HCT116 (cell line): ENCODE measurements around the gene ACSS3. TPM values are rescaled to one million over a fixed set of nuclear protein-coding genes. Genes with fewer than 3 reads are reported as not detected.

ENCODE experiments used
- ATAC-seq: fragments of 200-7000 bp; cut with Tn5 transposase; 2 replicates; pipeline ENCODE4 v1.9.1; 2020; ENCODE audit warnings: mild to moderate bottlenecking, moderate library complexity
- BruUV-seq: library from RNA; stranded (reverse); fragments of 400-500 nt; replicated peaks from 2 replicates; lab custom pipeline; 2021; lab: Mats Ljungman, UMichigan
- CTCF ChIA-PET: fragments of 300-600 bp; sonication (Branson Sonifier 250); formaldehyde crosslinking; loops from one replicate; lab custom pipeline; 2021; ENCODE audit warnings: antibody characterized with exemption; lab: Charles Lee
- POLR2A ChIA-PET: fragments of 300-600, 350-600 bp; sonication (Branson Sonifier 250); formaldehyde crosslinking; loops from one replicate; lab custom pipeline; 2021; ENCODE audit warnings: antibody characterized with exemption; lab: Charles Lee
- RAD21 ChIA-PET, 2 experiments: fragments of 300-600 bp; sonication (Branson Sonifier 250); formaldehyde crosslinking; loops; one replicate each; lab custom pipeline; 2023; ENCODE audit warnings: low total read pairs in 2 of 2; ENCODE audit not compliant: uncharacterized antibody in 2 of 2, unreplicated experiment in 2 of 2, low non-redundant PET in 1 of 2; lab: Charles Lee
- DNase-seq: peaks from one replicate; pipeline ENCODE4 v3.0.0-alpha.2; 2010; ENCODE audit warnings: low read depth, low spot score
- H2AFZ ChIP-seq: fragments of 200-600 bp; shearing (Covaris generic), sonication (generic); 2 replicates; pipeline ENCODE4 v1.6.1; 2017; ENCODE audit warnings: low read depth, mixed run types, mixed read lengths, antibody characterized with exemption, low read length; ENCODE audit not compliant: poor library complexity, severe bottlenecking
- H3K27ac ChIP-seq: 2 replicates; pipeline ENCODE4 v1.5.1; 2012; ENCODE audit warnings: low read depth, low read length
- H3K27me3 ChIP-seq: fragments of 200-600 bp; sonication (generic); 2 replicates; pipeline ENCODE4 v1.6.1; 2016; ENCODE audit warnings: mixed run types, low read length, mixed read lengths; ENCODE audit not compliant: insufficient read depth
- H3K36me3 ChIP-seq, 2 experiments: fragments of 200-500 bp in 1 of 2; fragments of 200-600 bp in 1 of 2; sonication (Bioruptor generic) in 1 of 2; sonication (generic) in 1 of 2; 2 replicates each; pipeline versions ENCODE4 v1.5.1 to v1.6.1; 2014 to 2016; ENCODE audit warnings: low read length in 2 of 2, inconsistent platforms in 1 of 2, mixed read lengths in 1 of 2, mixed run types in 1 of 2; ENCODE audit not compliant: insufficient read depth in 2 of 2, control insufficient read depth in 1 of 2
- H3K4me1 ChIP-seq, 2 experiments: fragments of 200-600 bp in 1 of 2; sonication (generic) in 1 of 2; 2 replicates each; pipeline versions ENCODE4 v1.5.1 to v1.6.1; 2012 to 2017; ENCODE audit warnings: low read length in 2 of 2, inconsistent platforms in 1 of 2, mild to moderate bottlenecking in 1 of 2, mixed read lengths in 1 of 2, mixed run types in 1 of 2, moderate library complexity in 1 of 2; ENCODE audit not compliant: insufficient read depth in 2 of 2, control insufficient read depth in 1 of 2
- H3K4me2 ChIP-seq: fragments of 200-600 bp; sonication (generic); 2 replicates; pipeline ENCODE4 v1.6.1; 2017; ENCODE audit warnings: mixed run types, low read length, mixed read lengths
- H3K4me3 ChIP-seq, 2 experiments: fragments of 200-600 bp in 1 of 2; sonication (generic) in 1 of 2; replicated peaks in 1 of 2; 2 replicates each; pipeline ENCODE4 v1.5.1; 2011 to 2016; ENCODE audit warnings: low read length in 2 of 2, control low read depth in 1 of 2, low read depth in 1 of 2, mild to moderate bottlenecking in 1 of 2, mixed read lengths in 1 of 2, mixed run types in 1 of 2
- H3K79me2 ChIP-seq: fragments of 200-600 bp; sonication (generic); 2 replicates; pipeline ENCODE4 v1.6.1; 2017; ENCODE audit warnings: mild to moderate bottlenecking, mixed run types, low read length, moderate library complexity, mixed read lengths; ENCODE audit not compliant: insufficient read depth
- H3K9ac ChIP-seq: fragments of 200-600 bp; sonication (generic); 2 replicates; pipeline ENCODE4 v1.6.1; 2016; ENCODE audit warnings: low read length, mixed read lengths
- H3K9me2 ChIP-seq: fragments of 200-600 bp; sonication (generic), shearing (Covaris generic); 2 replicates; pipeline ENCODE4 v1.6.1; 2017; ENCODE audit warnings: mixed run types, mild to moderate bottlenecking, moderate library complexity; ENCODE audit not compliant: insufficient read depth
- H3K9me3 ChIP-seq, 2 experiments: fragments of 200-500 bp in 1 of 2; fragments of 200-600 bp in 1 of 2; sonication (Bioruptor generic) in 1 of 2; sonication (generic) in 1 of 2; 2 replicates each; pipeline ENCODE4 v1.6.1; 2014 to 2017; ENCODE audit warnings: low read length in 2 of 2, mixed read lengths in 2 of 2, inconsistent platforms in 1 of 2, low read depth in 1 of 2, mild to moderate bottlenecking in 1 of 2, mixed run types in 1 of 2, moderate library complexity in 1 of 2; ENCODE audit not compliant: control insufficient read depth in 1 of 2, insufficient read depth in 1 of 2
- H4K20me1 ChIP-seq: fragments of 200-600 bp; sonication (generic), shearing (Covaris generic); 2 replicates; pipeline ENCODE4 v1.6.1; 2017; ENCODE audit warnings: mixed run types, mild to moderate bottlenecking, moderate library complexity; ENCODE audit not compliant: insufficient read depth
- CEBPB ChIP-seq: IDR thresholded peaks from 2 replicates; pipeline ENCODE4 v1.6.1; 2012; ENCODE audit warnings: low read depth
- EGR1 ChIP-seq: IDR thresholded peaks from 2 replicates; pipeline ENCODE4 v1.6.1; 2012; ENCODE audit warnings: low read depth
- EZH2 ChIP-seq: fragments of 200-600 bp; sonication (generic); IDR thresholded peaks from 2 replicates; pipeline ENCODE4 v1.6.1; 2017; ENCODE audit warnings: antibody characterized with exemption, mixed run types
- EZH2phosphoT487 ChIP-seq: fragments of 200-600 bp; IDR thresholded peaks from 2 replicates; pipeline ENCODE4 v1.6.1; 2018; ENCODE audit warnings: antibody characterized with exemption, borderline replicate concordance
- FOSL1 ChIP-seq: IDR thresholded peaks from 2 replicates; pipeline ENCODE4 v1.6.1; 2012; ENCODE audit warnings: low read depth
- JUND ChIP-seq: IDR thresholded peaks from 2 replicates; pipeline ENCODE4 v1.6.1; 2012
- POLR2AphosphoS5 ChIP-seq: IDR thresholded peaks from 2 replicates; pipeline ENCODE4 v1.6.1; 2011; ENCODE audit warnings: mild to moderate bottlenecking, low read depth, low read length, moderate library complexity
- RAD21 ChIP-seq: IDR thresholded peaks from 2 replicates; pipeline ENCODE4 v1.6.1; 2012; ENCODE audit warnings: low read depth, mild to moderate bottlenecking
- SIN3A ChIP-seq: IDR thresholded peaks from 2 replicates; pipeline ENCODE4 v1.6.1; 2012; ENCODE audit warnings: low read depth
- SRF ChIP-seq: IDR thresholded peaks from 2 replicates; pipeline ENCODE4 v1.6.1; 2012; ENCODE audit warnings: low read depth
- TCF7L2 ChIP-seq: IDR thresholded peaks from 2 replicates; pipeline ENCODE4 v1.7.0; 2011; ENCODE audit warnings: borderline replicate concordance, inconsistent platforms; ENCODE audit not compliant: insufficient read depth, insufficient read length; ENCODE audit errors: extremely low read depth
- YY1 ChIP-seq: IDR thresholded peaks from 2 replicates; pipeline ENCODE4 v1.6.1; 2011; ENCODE audit warnings: low read length, low read depth, moderate library complexity, mild to moderate bottlenecking; ENCODE audit not compliant: insufficient replicate concordance; ENCODE audit errors: extremely low read depth
- ZNF274 ChIP-seq: fragments of 200-500 bp; sonication (Bioruptor generic); IDR thresholded peaks from 2 replicates; pipeline ENCODE4 v1.6.1; 2014; ENCODE audit warnings: mild to moderate bottlenecking, low read depth, low read length, inconsistent platforms
- intact Hi-C: fragments of 100-400 bp; cut with micrococcal nuclease; formaldehyde crosslinking; loops from 2 replicates; pipeline ENCODE4 v1.10.0; 2022
- total RNA-seq: library from RNA; stranded (reverse); gene quantifications from one replicate; pipeline ENCODE4 v1.2.1, GENCODE V29; 2021; ENCODE audit not compliant: unreplicated experiment
- TF ChIP-seq, protein P1 (sequence below), 3 experiments: fragments of 200-600 bp in 1 of 3; sonication (generic) in 1 of 3; IDR thresholded peaks in 2 of 3; conservative IDR thresholded peaks in 1 of 3; 2 replicates each; pipeline ENCODE4 v1.5.1; 2012 to 2017; ENCODE audit warnings: low read depth in 2 of 3, low read length in 2 of 3, antibody characterized with exemption in 1 of 3, borderline replicate concordance in 1 of 3, control low read depth in 1 of 3, mild to moderate bottlenecking in 1 of 3, mixed read lengths in 1 of 3, mixed run types in 1 of 3, moderate library complexity in 1 of 3; ENCODE audit not compliant: insufficient read depth in 1 of 3

Gene ACSS3
- total RNA-seq, 1 experiment from 2014 or later, result 0.30 TPM

- ChIA-PET RAD21 (no interaction called here), CTCF (no interaction called here)
- H3K27ac ChIP-seq, result no peak overlapping the region
- ATAC-seq, result no peak
- H3K36me3 ChIP-seq, result no peaks in the 10 kb centered on the region
- H3K9me3 ChIP-seq, result no peaks in the 10 kb centered on the region
- no peak overlapping the region for H3K4me3 ChIP-seq
- H4K20me1 ChIP-seq, result no peaks in the 10 kb centered on the region
- no peak overlapping the region for H3K9ac ChIP-seq
- no peaks in the 10 kb centered on the region for H3K79me2 ChIP-seq
- no TSS peak for BruUV-seq
- TF ChIP-seq YY1, result no peak
- TF ChIP-seq RAD21, result no peak
- TF ChIP-seq CEBPB, result no peak
- TF ChIP-seq FOSL1, result no peak
- no peak for TF ChIP-seq SRF
- no peak for TF ChIP-seq EZH2
- TF ChIP-seq, protein P1, sequence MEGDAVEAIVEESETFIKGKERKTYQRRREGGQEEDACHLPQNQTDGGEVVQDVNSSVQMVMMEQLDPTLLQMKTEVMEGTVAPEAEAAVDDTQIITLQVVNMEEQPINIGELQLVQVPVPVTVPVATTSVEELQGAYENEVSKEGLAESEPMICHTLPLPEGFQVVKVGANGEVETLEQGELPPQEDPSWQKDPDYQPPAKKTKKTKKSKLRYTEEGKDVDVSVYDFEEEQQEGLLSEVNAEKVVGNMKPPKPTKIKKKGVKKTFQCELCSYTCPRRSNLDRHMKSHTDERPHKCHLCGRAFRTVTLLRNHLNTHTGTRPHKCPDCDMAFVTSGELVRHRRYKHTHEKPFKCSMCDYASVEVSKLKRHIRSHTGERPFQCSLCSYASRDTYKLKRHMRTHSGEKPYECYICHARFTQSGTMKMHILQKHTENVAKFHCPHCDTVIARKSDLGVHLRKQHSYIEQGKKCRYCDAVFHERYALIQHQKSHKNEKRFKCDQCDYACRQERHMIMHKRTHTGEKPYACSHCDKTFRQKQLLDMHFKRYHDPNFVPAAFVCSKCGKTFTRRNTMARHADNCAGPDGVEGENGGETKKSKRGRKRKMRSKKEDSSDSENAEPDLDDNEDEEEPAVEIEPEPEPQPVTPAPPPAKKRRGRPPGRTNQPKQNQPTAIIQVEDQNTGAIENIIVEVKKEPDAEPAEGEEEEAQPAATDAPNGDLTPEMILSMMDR (IDR thresholded peaks at IDR 0.05 in 2 of 3, conservative IDR thresholded peaks at IDR 0.05 in 1 of 3; ENCODE audit: borderline replicate concordance in 1 of 3, insufficient read depth in 1 of 3, low read depth in 2 of 3, low read length in 2 of 3), result no peak
- TF ChIP-seq SIN3A, result no peak
- TF ChIP-seq, all 23 proteins: peak for 0
- H2AFZ ChIP-seq, result no peak overlapping the region
- no peaks in the 10 kb centered on the region for H3K4me1 ChIP-seq
- intact Hi-C loops, result no loop called here
- H3K27me3 ChIP-seq, result peaks cover 3% of the 10 kb centered on the region; the same call in 1 of the 2 replicates
- no peaks in the 10 kb centered on the region for H3K9me2 ChIP-seq
- no peak overlapping the region for H3K4me2 ChIP-seq
- POLR2A ChIA-PET, result no interaction called here
- no peak for DNase-seq
These were observed 125.9 kb downstream of the ACSS3 start for GRCh38 chr12:81203671-81204204.

GRCh38 chr12:81205416-81205815 lies 127.5 kb downstream of the ACSS3 start:
- Histone ChIP-seq H3K4me3 (no peak overlapping the region), H2AFZ (no peak overlapping the region), H3K27me3 (peaks cover 3% of the 10 kb centered on the region; the same call in 1 of the 2 replicates), H3K9me3 (no peaks in the 10 kb centered on the region), H3K4me2 (no peak overlapping the region), H3K27ac (no peak overlapping the region), H3K9ac (no peak overlapping the region), H3K36me3 (no peaks in the 10 kb centered on the region), H4K20me1 (no peaks in the 10 kb centered on the region), H3K79me2 (no peaks in the 10 kb centered on the region), H3K4me1 (peaks cover 0 to 9% of the 10 kb centered on the region in 2 experiments; a peak in 2 of 4 replicates), H3K9me2 (no peaks in the 10 kb centered on the region)
- DNase-seq, result no peak
- intact Hi-C loops, result no loop called here
- ChIA-PET CTCF (no interaction called here), POLR2A (no interaction called here), RAD21 (no interaction called here)
- no TSS peak for BruUV-seq
- TF ChIP-seq CEBPB, result no peak
- TF ChIP-seq TCF7L2, result no peak
- no peak for TF ChIP-seq EGR1
- TF ChIP-seq EZH2, result no peak
- TF ChIP-seq JUND, result no peak
- TF ChIP-seq SRF, result no peak
- no peak for TF ChIP-seq SIN3A
- no peak for TF ChIP-seq ZNF274
- no peak for TF ChIP-seq EZH2phosphoT487
- TF ChIP-seq RAD21, result no peak
- TF ChIP-seq FOSL1, result no peak
- no peak for TF ChIP-seq POLR2AphosphoS5
- TF ChIP-seq YY1, result no peak
- no peak for ATAC-seq
